Mesendoderm (in vitro differentiated cells): ENCODE results near the gene UBE2V1.
"Not testable (repeated sequence)": the region's sequence is repeated elsewhere in the genome, so short reads cannot be mapped to it uniquely, and the experiment has no call there.

ENCODE experiments used
- DNase-seq: peaks from one replicate; pipeline ENCODE4 v3.0.0; 2013
- H2AK5ac ChIP-seq: 2 replicates; pipeline ENCODE4 v1.6.1; 2013; ENCODE audit warnings: low read length, inconsistent platforms
- H2BK120ac ChIP-seq: 2 replicates; pipeline ENCODE4 v1.6.1; 2013; ENCODE audit warnings: low read depth, mild to moderate bottlenecking, low read length, moderate library complexity, mixed read lengths
- H2BK15ac ChIP-seq: replicated peaks from 2 replicates; pipeline ENCODE4 v1.6.1; 2013; ENCODE audit warnings: low read depth, mild to moderate bottlenecking, moderate library complexity
- H2BK5ac ChIP-seq: 2 replicates; pipeline ENCODE4 v1.6.1; 2013; ENCODE audit warnings: low read length, inconsistent platforms
- H3K18ac ChIP-seq: 2 replicates; pipeline ENCODE4 v1.6.1; 2013; ENCODE audit warnings: mild to moderate bottlenecking, low read length, mixed read lengths
- H3K23ac ChIP-seq: one replicate; pipeline ENCODE4 v1.6.1; 2013; ENCODE audit warnings: low read length
- H3K27ac ChIP-seq: 2 replicates; pipeline ENCODE4 v1.5.1; 2013; ENCODE audit warnings: low read depth, mild to moderate bottlenecking, inconsistent platforms, low read length, moderate library complexity
- H3K27me3 ChIP-seq: 2 replicates; pipeline ENCODE4 v1.6.1; 2013; ENCODE audit warnings: low read length, control low read depth, mild to moderate bottlenecking, inconsistent platforms; ENCODE audit not compliant: insufficient read depth, poor library complexity
- H3K36me3 ChIP-seq: 2 replicates; pipeline ENCODE4 v1.6.1; 2013; ENCODE audit warnings: low read length, inconsistent platforms; ENCODE audit not compliant: control insufficient read depth, insufficient read depth
- H3K4ac ChIP-seq: one replicate; pipeline ENCODE4 v1.6.1; 2013; ENCODE audit warnings: low read depth, mild to moderate bottlenecking, low read length, moderate library complexity
- H3K4me1 ChIP-seq: 2 replicates; pipeline ENCODE4 v1.6.1; 2013; ENCODE audit warnings: low read depth, low read length, inconsistent platforms; ENCODE audit not compliant: control insufficient read depth
- H3K4me2 ChIP-seq: 2 replicates; pipeline ENCODE4 v1.6.1; 2013; ENCODE audit warnings: low read length
- H3K4me3 ChIP-seq: 2 replicates; pipeline ENCODE4 v1.5.1; 2013; ENCODE audit warnings: mild to moderate bottlenecking, low read length
- H3K56ac ChIP-seq: one replicate; pipeline ENCODE4 v1.6.1; 2013; ENCODE audit warnings: low read length
- H3K79me1 ChIP-seq: 2 replicates; pipeline ENCODE4 v1.6.1; 2013; ENCODE audit warnings: low read length, inconsistent platforms
- H3K79me2 ChIP-seq: 2 replicates; pipeline ENCODE4 v1.6.1; 2013; ENCODE audit warnings: mild to moderate bottlenecking, low read length; ENCODE audit not compliant: control insufficient read depth, insufficient read depth
- H3K9ac ChIP-seq: 2 replicates; pipeline ENCODE4 v1.6.1; 2013; ENCODE audit warnings: low read length, inconsistent platforms
- H4K5ac ChIP-seq: one replicate; pipeline ENCODE4 v1.6.1; 2013; ENCODE audit warnings: low read length
- H4K8ac ChIP-seq: one replicate; pipeline ENCODE4 v1.6.1; 2013; ENCODE audit warnings: low read depth, mild to moderate bottlenecking, control low read depth, low read length, moderate library complexity
- WGBS: extraction: QIAGEN DNeasy Blood & Tissue Kit; methylation state at CpG from one replicate; pipeline ENCODE4 v1.1.7; 2013; ENCODE audit warnings: low lambda C conversion rate, missing lambda C conversion rate; ENCODE audit not compliant: insufficient coverage; ENCODE audit errors: extremely low coverage; 5-methylcytosine and 5-hydroxymethylcytosine counted together

The UBE2V1 gene

DNA sequence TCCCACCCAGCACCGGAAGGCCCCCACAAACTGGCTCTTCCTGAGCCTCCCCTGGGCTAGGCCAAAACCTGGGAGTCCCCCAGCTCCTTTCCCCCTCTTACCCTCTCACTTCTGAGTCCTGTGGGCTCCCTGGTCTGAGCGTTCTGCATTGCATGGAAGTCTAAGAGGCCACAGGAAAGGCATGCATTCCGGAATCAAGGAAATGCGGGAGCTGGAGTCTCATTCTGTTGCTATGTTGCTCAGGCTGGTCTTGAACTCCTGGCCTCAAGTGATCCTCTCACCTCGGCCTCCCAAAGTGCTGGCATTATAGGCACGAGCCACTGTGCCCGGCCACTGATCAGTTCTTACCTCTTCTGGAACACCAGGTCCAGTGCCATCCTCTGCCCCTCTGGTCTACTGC lies 45.9 kb downstream of the UBE2V1 start:
- Histone ChIP-seq H3K4me3 (no peak overlapping the region), H3K4ac (no peak overlapping the region), H2BK120ac (no peak overlapping the region), H3K9ac (peak overlapping the region; percentile 8), H3K79me2 (no peaks in the 10 kb centered on the region), H2AK5ac (no peak overlapping the region), H3K36me3 (no peaks in the 10 kb centered on the region), H2BK15ac (no peak overlapping the region), H4K5ac (no peak overlapping the region), H3K27me3 (no peaks in the 10 kb centered on the region), H3K18ac (no peak overlapping the region), H3K4me2 (no peak overlapping the region), H3K23ac (no peak overlapping the region), H2BK5ac (no peak overlapping the region), H3K56ac (no peak overlapping the region), H3K4me1 (no peaks in the 10 kb centered on the region), H4K8ac (no peak overlapping the region), H3K27ac (no peak overlapping the region), H3K79me1 (no peaks in the 10 kb centered on the region)
- WGBS = no CpG with 5 or more reads among the region's 7 CpGs
- no peak for DNase-seq

DNA sequence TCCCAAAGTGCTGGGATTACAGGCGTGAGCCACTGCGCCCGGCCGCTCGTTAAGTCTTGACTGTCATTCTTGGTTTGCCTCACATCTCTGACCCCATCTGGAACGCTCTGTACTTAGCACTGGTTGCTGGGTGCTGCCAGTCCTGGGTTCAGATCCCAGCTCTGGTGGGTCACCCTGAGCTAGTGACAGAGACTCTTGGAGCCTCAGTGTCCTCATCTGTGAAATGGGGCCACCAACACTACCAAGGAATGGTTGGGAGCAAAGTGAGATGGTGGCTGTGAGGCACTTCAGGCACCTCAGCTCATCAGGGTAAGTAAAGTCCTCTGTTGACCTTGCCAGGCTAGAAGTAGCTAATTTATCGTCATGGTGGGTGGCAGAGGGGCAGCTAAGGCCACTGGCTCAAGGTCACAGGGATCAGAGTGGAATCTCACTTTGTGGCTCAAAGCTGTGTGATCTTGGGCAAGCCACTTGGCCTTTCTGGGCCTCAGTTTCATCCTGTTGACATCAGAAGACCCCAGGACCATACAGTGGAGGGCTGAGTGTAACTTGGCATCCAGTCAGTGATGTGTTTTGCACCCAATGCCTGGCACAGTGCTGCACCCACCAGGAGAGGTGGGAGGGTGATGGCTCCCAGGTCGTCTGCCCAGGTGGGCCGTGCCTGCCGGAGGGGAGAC lies 46.7 kb downstream of the UBE2V1 start:
- DNase-seq = no peak
- Histone ChIP-seq H3K56ac (no peak overlapping the region), H3K18ac (no peak overlapping the region), H2AK5ac (no peak overlapping the region), H4K5ac (no peak overlapping the region), H3K23ac (no peak overlapping the region), H3K79me2 (no peaks in the 10 kb centered on the region), H2BK5ac (no peak overlapping the region), H3K9ac (no peak overlapping the region), H3K4me3 (no peak overlapping the region), H3K4me2 (no peak overlapping the region), H4K8ac (no peak overlapping the region), H3K36me3 (no peaks in the 10 kb centered on the region), H3K4me1 (no peaks in the 10 kb centered on the region), H3K27me3 (no peaks in the 10 kb centered on the region), H2BK120ac (no peak overlapping the region), H3K27ac (no peak overlapping the region), H2BK15ac (no peak overlapping the region), H3K79me1 (no peaks in the 10 kb centered on the region), H3K4ac (no peak overlapping the region)
- no CpG with 5 or more reads among the region's 10 CpGs for WGBS

DNA sequence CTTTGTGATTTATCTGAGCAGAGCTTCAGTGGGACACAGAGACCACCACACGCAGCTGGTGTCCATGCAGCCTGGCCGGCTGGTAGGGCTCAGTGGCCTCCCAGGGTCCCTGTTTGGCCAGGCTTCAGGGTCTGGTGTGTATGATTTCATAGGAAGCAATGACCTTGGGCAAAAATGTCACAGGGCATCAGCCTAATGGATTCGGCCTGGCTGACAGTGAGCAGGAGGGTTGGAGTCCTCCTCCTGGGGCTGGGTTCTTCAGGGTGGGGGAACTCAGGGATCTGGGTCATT lies 47.7 kb downstream of the UBE2V1 start:
- Histone ChIP-seq H3K4ac (no peak overlapping the region), H3K4me3 (no peak overlapping the region), H3K27ac (no peak overlapping the region), H3K27me3 (no peaks in the 10 kb centered on the region), H3K9ac (no peak overlapping the region), H3K4me2 (no peak overlapping the region), H3K23ac (no peak overlapping the region), H3K56ac (peak overlapping the region; percentile 25), H3K18ac (no peak overlapping the region), H3K79me2 (no peaks in the 10 kb centered on the region), H2BK5ac (no peak overlapping the region), H3K79me1 (no peaks in the 10 kb centered on the region), H3K36me3 (no peaks in the 10 kb centered on the region), H2BK120ac (no peak overlapping the region), H2AK5ac (no peak overlapping the region), H2BK15ac (no peak overlapping the region), H4K8ac (no peak overlapping the region), H4K5ac (no peak overlapping the region), H3K4me1 (no peaks in the 10 kb centered on the region)
- WGBS = no CpG with 5 or more reads among the region's 3 CpGs
- no peak for DNase-seq

DNA sequence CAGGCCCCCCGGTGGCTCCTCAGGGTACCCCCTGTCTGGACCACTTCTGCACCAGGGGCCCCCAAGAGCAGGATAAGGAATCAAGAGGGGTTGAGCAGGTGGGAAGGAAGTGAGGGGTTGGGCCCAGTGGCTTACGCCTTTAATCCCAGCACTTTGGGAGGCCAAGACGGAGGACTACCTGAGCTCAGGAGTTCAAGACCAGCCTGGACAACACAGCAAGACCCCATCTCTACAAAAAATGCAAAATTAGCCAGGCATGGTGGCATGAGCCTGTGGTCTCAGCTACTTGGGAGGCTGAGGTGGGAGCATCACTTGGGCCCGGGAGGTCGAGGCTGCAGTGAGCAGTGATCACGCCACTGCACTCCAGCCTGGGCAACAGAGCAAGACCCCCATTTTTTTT lies 49.2 kb downstream of the UBE2V1 start:
- DNase-seq = not testable (repeated sequence)

DNA sequence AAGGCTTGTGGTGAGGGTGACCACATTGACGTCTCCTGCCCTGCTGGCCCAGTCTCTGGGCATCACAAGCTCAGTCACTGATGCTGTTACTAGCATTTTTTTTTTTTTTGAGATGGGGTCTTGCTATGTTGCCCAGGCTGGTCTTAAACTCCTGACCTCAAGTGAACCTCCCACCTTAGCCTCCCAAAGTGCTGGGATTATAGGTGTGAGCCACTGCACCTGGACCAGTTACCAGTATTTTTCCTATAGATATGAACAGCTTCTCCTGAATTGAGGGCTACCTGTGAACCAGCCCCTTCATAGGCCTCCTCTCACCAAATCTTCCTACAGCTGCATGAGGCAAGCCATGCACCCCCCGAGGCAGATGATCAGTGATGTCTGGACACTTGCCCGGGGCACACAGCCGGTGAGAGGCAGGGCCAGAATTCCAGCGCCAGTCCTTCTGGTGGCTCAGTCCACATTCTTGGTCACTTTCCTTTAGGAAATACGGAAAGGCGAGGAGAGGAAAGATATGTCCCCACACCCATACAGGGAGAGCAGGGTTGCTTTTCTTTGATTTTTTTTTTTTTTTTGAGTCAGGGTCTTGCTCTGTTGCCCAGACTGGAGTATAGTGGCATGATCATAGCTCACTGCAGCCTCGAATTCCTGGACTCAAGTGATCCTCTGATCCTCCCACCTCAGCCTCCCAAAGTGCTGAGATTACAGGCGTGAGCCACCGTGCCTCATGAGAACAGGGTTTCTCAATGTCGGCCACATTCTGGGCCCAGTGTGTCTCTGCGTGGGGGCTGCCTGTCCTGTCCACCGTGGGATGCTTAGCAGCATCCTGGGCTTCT lies 50.7 kb downstream of the UBE2V1 start:
- Histone ChIP-seq H3K4ac (no peak overlapping the region), H3K18ac (no peak overlapping the region), H3K9ac (no peak overlapping the region), H2AK5ac (no peak overlapping the region), H3K36me3 (no peaks in the 10 kb centered on the region), H3K23ac (peak overlapping the region; percentile 66), H4K5ac (no peak overlapping the region), H3K4me3 (no peak overlapping the region), H3K27me3 (no peaks in the 10 kb centered on the region), H3K4me2 (no peak overlapping the region), H2BK15ac (no peak overlapping the region), H3K27ac (no peak overlapping the region), H2BK5ac (no peak overlapping the region), H2BK120ac (no peak overlapping the region), H3K56ac (no peak overlapping the region), H4K8ac (no peak overlapping the region), H3K4me1 (no peaks in the 10 kb centered on the region), H3K79me1 (no peaks in the 10 kb centered on the region), H3K79me2 (no peaks in the 10 kb centered on the region)
- no CpG with 5 or more reads among the region's 13 CpGs for WGBS
- no peak for DNase-seq

More for the DNA sequence above, 49.2 kb downstream of the UBE2V1 start:
- not testable (repeated sequence) for H3K23ac ChIP-seq, H2AK5ac ChIP-seq, H4K8ac ChIP-seq, H3K18ac ChIP-seq, H3K79me2 ChIP-seq, H3K27me3 ChIP-seq, H3K27ac ChIP-seq, H3K4me2 ChIP-seq, H4K5ac ChIP-seq, H2BK5ac ChIP-seq, H3K4me1 ChIP-seq, H2BK120ac ChIP-seq, H2BK15ac ChIP-seq, H3K79me1 ChIP-seq, H3K36me3 ChIP-seq, H3K56ac ChIP-seq, H3K4ac ChIP-seq, H3K9ac ChIP-seq, H3K4me3 ChIP-seq
- no CpG with 5 or more reads among the region's 6 CpGs for WGBS
